ENCODE measurements around the gene PDE4D. TPM values are rescaled to one million over a fixed set of nuclear protein-coding genes. Genes with fewer than 3 reads are reported as not detected.

Gene PDE4D
- total RNA-seq, 2 experiments from 2014 or later = 0.50 to 0.51 TPM

GRCh38 chr5:59371525-59372127 is 521.9 kb downstream of the PDE4D start:
- Histone ChIP-seq H3K9me2 (ENCODE audit: insufficient read depth, low read length) (no peaks in the 10 kb centered on the region), H3K4me3 (ENCODE audit: low read depth, low read length, poor library complexity, severe bottlenecking) (no peak overlapping the region), H4K20me1 (ENCODE audit: insufficient read depth, low read length) (no peaks in the 10 kb centered on the region), H3K36me3 (ENCODE audit: insufficient read depth, low read length) (no peaks in the 10 kb centered on the region), H3K4me1 (ENCODE audit: insufficient read depth, low read length, poor library complexity, severe bottlenecking) (no peaks in the 10 kb centered on the region), H3K4me2 (ENCODE audit: low read length) (no peak overlapping the region), H3K79me2 (ENCODE audit: insufficient read depth, low read depth, low read length) (no peaks in the 10 kb centered on the region), H3K27ac (ENCODE audit: low read depth, low read length, poor library complexity, severe bottlenecking) (no peak overlapping the region), H2AFZ (ENCODE audit: low read length) (no peak overlapping the region), H3K9me3 (ENCODE audit: low read length) (no peaks in the 10 kb centered on the region)
- CTCF ChIA-PET (ENCODE audit: unreplicated experiment) = no interaction called here
- POLR2A ChIA-PET = interaction anchor here (1.2 kb wide), 1 partner anchor 10 kb away, joined by 5 read pairs; no protein-coding TSS in a partner anchor
- BruUV-seq (replicated peaks) = no TSS peak
- intact Hi-C loops (cut with micrococcal nuclease; ENCODE audit: unreplicated experiment) = no loop called here
- TF ChIP-seq CTCF (conservative IDR thresholded peaks at IDR 0.05; ENCODE audit: low read length) = no peak
- no peak for TF ChIP-seq EZH2phosphoT487 (IDR thresholded peaks at IDR 0.05; ENCODE audit: borderline replicate concordance, low read depth, low read length)
- no peak for DNase-seq (ENCODE audit: low spot score)

DNA sequence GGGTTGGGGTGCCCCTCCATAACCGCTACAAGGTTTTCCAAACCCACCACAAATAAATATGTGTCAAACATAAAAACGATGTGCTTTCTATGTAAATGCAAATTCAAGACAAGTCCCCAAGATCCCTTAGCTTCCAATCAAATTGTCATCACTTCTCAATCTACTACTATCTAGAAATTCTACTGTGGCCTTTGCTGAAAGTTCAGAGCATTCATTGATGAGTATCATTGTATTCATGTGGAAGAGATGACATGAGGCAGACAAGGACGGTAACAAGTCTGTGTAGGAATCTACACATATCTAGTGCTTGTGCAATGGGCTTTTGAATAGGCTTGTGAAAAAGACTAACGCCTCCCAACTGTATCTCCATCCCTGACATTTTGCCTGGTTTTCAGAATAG is 524.6 kb downstream of the PDE4D start:
- no peak overlapping the region for H3K4me2 ChIP-seq (ENCODE audit: low read length)
- TF ChIP-seq EZH2phosphoT487 (IDR thresholded peaks at IDR 0.05; ENCODE audit: borderline replicate concordance, low read depth, low read length) (no peak), CTCF (conservative IDR thresholded peaks at IDR 0.05; ENCODE audit: low read length) (no peak)
- H3K4me3 ChIP-seq (ENCODE audit: low read depth, low read length, poor library complexity, severe bottlenecking) = no peak overlapping the region
- H4K20me1 ChIP-seq (ENCODE audit: insufficient read depth, low read length) = no peaks in the 10 kb centered on the region
- no peaks in the 10 kb centered on the region for H3K36me3 ChIP-seq (ENCODE audit: insufficient read depth, low read length)
- BruUV-seq (replicated peaks) = no TSS peak
- CTCF ChIA-PET (ENCODE audit: unreplicated experiment) = no interaction called here
- no peaks in the 10 kb centered on the region for H3K4me1 ChIP-seq (ENCODE audit: insufficient read depth, low read length, poor library complexity, severe bottlenecking)
- no peak overlapping the region for H2AFZ ChIP-seq (ENCODE audit: low read length)
- POLR2A ChIA-PET = no interaction called here
- H3K9me3 ChIP-seq (ENCODE audit: low read length) = no peaks in the 10 kb centered on the region
- DNase-seq (ENCODE audit: low spot score) = no peak
- no peak overlapping the region for H3K27ac ChIP-seq (ENCODE audit: low read depth, low read length, poor library complexity, severe bottlenecking)
- intact Hi-C loops (cut with micrococcal nuclease; ENCODE audit: unreplicated experiment) = loop anchor here (5.0 kb wide), 1 partner anchor 182 kb away; no protein-coding TSS in a partner anchor
- no peaks in the 10 kb centered on the region for H3K79me2 ChIP-seq (ENCODE audit: insufficient read depth, low read depth, low read length)
- H3K9me2 ChIP-seq (ENCODE audit: insufficient read depth, low read length) = no peaks in the 10 kb centered on the region

- Histone ChIP-seq H3K79me2 (ENCODE audit: insufficient read depth, low read depth, low read length) (no peaks in the 10 kb centered on the region), H4K20me1 (ENCODE audit: insufficient read depth, low read length) (no peaks in the 10 kb centered on the region), H3K9me3 (ENCODE audit: low read length) (no peaks in the 10 kb centered on the region), H2AFZ (ENCODE audit: low read length) (no peak overlapping the region), H3K4me2 (ENCODE audit: low read length) (no peak overlapping the region), H3K9me2 (ENCODE audit: insufficient read depth, low read length) (no peaks in the 10 kb centered on the region), H3K27ac (ENCODE audit: low read depth, low read length, poor library complexity, severe bottlenecking) (no peak overlapping the region), H3K36me3 (ENCODE audit: insufficient read depth, low read length) (no peaks in the 10 kb centered on the region), H3K4me3 (ENCODE audit: low read depth, low read length, poor library complexity, severe bottlenecking) (no peak overlapping the region), H3K4me1 (ENCODE audit: insufficient read depth, low read length, poor library complexity, severe bottlenecking) (no peaks in the 10 kb centered on the region)
- ChIA-PET CTCF (ENCODE audit: unreplicated experiment) (interaction anchor here (0.7 kb wide), 1 partner anchor 157 kb away, joined by 3 read pairs; no protein-coding TSS in a partner anchor), POLR2A (interaction anchor here (1.0 kb wide), 1 partner anchor 181 kb away, joined by 3 read pairs; no protein-coding TSS in a partner anchor)
- intact Hi-C loops (cut with micrococcal nuclease; ENCODE audit: unreplicated experiment) = loop anchor here (5.0 kb wide), 1 partner anchor 181 kb away; no protein-coding TSS in a partner anchor
- TF ChIP-seq EZH2phosphoT487 (IDR thresholded peaks at IDR 0.05; ENCODE audit: borderline replicate concordance, low read depth, low read length) = no peak
- TF ChIP-seq CTCF (conservative IDR thresholded peaks at IDR 0.05; ENCODE audit: low read length) = peak; percentile 83
- no TSS peak for BruUV-seq (replicated peaks)
- DNase-seq (ENCODE audit: low spot score) = peak; percentile 38
Observed at GRCh38 chr5:59367791-59368394, 525.6 kb downstream of the PDE4D start.
